ENCODE results near the gene SIAE. TPM values are rescaled to one million over a fixed set of nuclear protein-coding genes. Genes with fewer than 3 reads are reported as not detected.

SIAE gene
- total and polyA plus RNA-seq, 10 donors: 4.7 to 15.3 (median 10.7) TPM

- H3K27ac ChIP-seq: no peak overlapping the region
- WGBS, 5 donors: 67 to 100% (median 86%) methylated on average over 1 of the region's 1 CpG
- H3K36me3 ChIP-seq: peaks cover 0 to 58% (median 40%) of the 10 kb centered on the region in 6 donors
Measured at GRCh38 chr11:124639186-124639585, 34.4 kb downstream of the SIAE start.

DNA sequence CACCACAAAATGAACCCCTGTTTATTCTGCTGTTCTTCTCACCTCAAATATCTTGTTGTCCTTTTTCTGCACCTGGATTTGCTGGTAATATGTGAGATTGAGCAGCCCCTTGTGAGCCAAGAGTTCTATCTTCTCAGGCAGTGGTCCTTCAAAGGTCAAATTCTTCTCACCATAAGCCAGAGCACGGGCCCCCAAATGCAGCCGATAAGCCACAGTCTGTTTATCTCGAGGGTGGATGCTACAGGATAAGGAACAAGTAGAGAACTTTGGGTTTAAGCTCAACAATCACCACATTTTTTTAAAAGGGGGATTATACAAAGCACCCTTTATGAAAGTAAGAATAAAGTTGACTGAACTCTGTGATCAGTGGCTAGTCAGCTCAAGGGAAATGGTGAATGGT is 35.0 kb downstream of the SIAE start:
- intact Hi-C loops (cut with DNase I; ENCODE audit: low total_unique reads): no loop called here
- Histone ChIP-seq H3K27ac (no peak overlapping the region), H3K4me1 (no peaks in the 10 kb centered on the region), H3K27me3 (replicated peaks in 1 of 7) (no peaks in the 10 kb centered on the region), H3K9me3 (no peaks in the 10 kb centered on the region), H3K36me3 (peaks cover 0 to 65% (median 46%) of the 10 kb centered on the region in 6 donors), H3K4me3 (no peak overlapping the region)
- TF ChIP-seq POLR2A (IDR thresholded peaks at IDR 0.05) (no peak), POLR2AphosphoS5 (IDR thresholded peaks at IDR 0.05) (no peak)
- TF ChIP-seq, protein P1, sequence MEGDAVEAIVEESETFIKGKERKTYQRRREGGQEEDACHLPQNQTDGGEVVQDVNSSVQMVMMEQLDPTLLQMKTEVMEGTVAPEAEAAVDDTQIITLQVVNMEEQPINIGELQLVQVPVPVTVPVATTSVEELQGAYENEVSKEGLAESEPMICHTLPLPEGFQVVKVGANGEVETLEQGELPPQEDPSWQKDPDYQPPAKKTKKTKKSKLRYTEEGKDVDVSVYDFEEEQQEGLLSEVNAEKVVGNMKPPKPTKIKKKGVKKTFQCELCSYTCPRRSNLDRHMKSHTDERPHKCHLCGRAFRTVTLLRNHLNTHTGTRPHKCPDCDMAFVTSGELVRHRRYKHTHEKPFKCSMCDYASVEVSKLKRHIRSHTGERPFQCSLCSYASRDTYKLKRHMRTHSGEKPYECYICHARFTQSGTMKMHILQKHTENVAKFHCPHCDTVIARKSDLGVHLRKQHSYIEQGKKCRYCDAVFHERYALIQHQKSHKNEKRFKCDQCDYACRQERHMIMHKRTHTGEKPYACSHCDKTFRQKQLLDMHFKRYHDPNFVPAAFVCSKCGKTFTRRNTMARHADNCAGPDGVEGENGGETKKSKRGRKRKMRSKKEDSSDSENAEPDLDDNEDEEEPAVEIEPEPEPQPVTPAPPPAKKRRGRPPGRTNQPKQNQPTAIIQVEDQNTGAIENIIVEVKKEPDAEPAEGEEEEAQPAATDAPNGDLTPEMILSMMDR (IDR thresholded peaks at IDR 0.05 in 8 of 11, conservative IDR thresholded peaks at IDR 0.05 in 3 of 11): no peak
- 81 to 92% (median 88%) methylated on average over 3 of the region's 3 CpGs for WGBS, 5 donors
- no peak for DNase-seq

More at GRCh38 chr11:124639186-124639585, 34.4 kb downstream of the SIAE start:
- H3K4me3 ChIP-seq: no peak overlapping the region
- no peaks in the 10 kb centered on the region for H3K9me3 ChIP-seq
- no peak for DNase-seq
- intact Hi-C loops (cut with DNase I; ENCODE audit: low total_unique reads): no loop called here
- no peak for TF ChIP-seq POLR2A (IDR thresholded peaks at IDR 0.05)
- TF ChIP-seq POLR2AphosphoS5 (IDR thresholded peaks at IDR 0.05): no peak
- TF ChIP-seq, protein P1 (IDR thresholded peaks at IDR 0.05 in 8 of 11, conservative IDR thresholded peaks at IDR 0.05 in 3 of 11): no peak
- peaks cover 0 to 2% (median under 1%) of the 10 kb centered on the region in 6 donors for H3K4me1 ChIP-seq
- no peaks in the 10 kb centered on the region for H3K27me3 ChIP-seq (replicated peaks in 1 of 7)

GRCh38 chr11:124635932-124636331 is 37.6 kb downstream of the SIAE start:
- Histone ChIP-seq H3K36me3 (peaks cover 0 to 91% (median 72%) of the 10 kb centered on the region in 6 donors), H3K27ac (no peak overlapping the region), H3K27me3 (replicated peaks in 1 of 7) (no peaks in the 10 kb centered on the region), H3K4me1 (no peaks in the 10 kb centered on the region), H3K4me3 (no peak overlapping the region), H3K9me3 (no peaks in the 10 kb centered on the region)
- TF ChIP-seq POLR2AphosphoS5 (IDR thresholded peaks at IDR 0.05): no peak
- TF ChIP-seq POLR2A (IDR thresholded peaks at IDR 0.05): no peak
- TF ChIP-seq, protein P1 (IDR thresholded peaks at IDR 0.05 in 8 of 11, conservative IDR thresholded peaks at IDR 0.05 in 3 of 11): no peak
- intact Hi-C loops (cut with DNase I; ENCODE audit: low total_unique reads): no loop called here
- DNase-seq: no peak
- 90 to 92% (median 90%) methylated on average over 3 of the region's 3 CpGs for WGBS, 5 donors

DNA sequence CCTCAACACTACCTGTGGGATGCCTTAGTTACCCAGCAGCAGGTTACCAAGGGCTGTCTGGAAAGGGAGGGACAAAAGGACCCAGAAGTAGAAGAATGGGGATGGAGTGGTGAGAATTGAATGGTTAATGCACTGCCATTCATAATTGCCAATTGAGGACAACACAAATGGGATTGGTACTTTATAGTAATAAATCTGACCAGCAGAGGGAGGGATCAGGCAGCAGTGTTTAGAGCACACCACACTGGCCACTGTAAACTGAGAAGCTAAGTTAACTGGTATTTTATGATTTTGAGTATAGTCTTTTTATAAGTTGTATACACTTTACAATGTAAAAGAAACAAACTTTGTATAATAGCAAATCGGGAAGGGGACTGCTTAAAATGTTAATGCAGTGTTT is 40.2 kb downstream of the SIAE start:
- no peak for DNase-seq
- 96 to 100% (median 98%) methylated on average over 1 of the region's 1 CpG for WGBS, 5 donors
- peaks cover 0 to 100% (median 86%) of the 10 kb centered on the region in 6 donors for H3K36me3 ChIP-seq
- H3K27ac ChIP-seq: no peak overlapping the region
- peaks cover 0 to 2% (median 0%) of the 10 kb centered on the region in 6 donors for H3K4me1 ChIP-seq
- intact Hi-C loops (cut with DNase I; ENCODE audit: low total_unique reads): no loop called here
- TF ChIP-seq POLR2AphosphoS5 (IDR thresholded peaks at IDR 0.05) (no peak), POLR2A (IDR thresholded peaks at IDR 0.05) (no peak)
- TF ChIP-seq, protein P1 (IDR thresholded peaks at IDR 0.05 in 8 of 11, conservative IDR thresholded peaks at IDR 0.05 in 3 of 11): no peak
- H3K9me3 ChIP-seq: no peaks in the 10 kb centered on the region
- no peaks in the 10 kb centered on the region for H3K27me3 ChIP-seq (replicated peaks in 1 of 7)
- no peak overlapping the region for H3K4me3 ChIP-seq

All from spleen (tissue), 11 donors.